ENCODE data around the gene ZNF431. TPM values are rescaled to one million over a fixed set of nuclear protein-coding genes. Genes with fewer than 3 reads are reported as not detected.

The ZNF431 gene
- total and polyA plus RNA-seq, 9 of the 15 experiments (the other 6 are each of a cell fraction or from before 2014, with no cell fraction given) = 3.3 to 24.8 (median 13.5) TPM

- TF ChIP-seq USF1 (CRISPR knock-in tag; IDR thresholded peaks at IDR 0.05) = no peak
- TF ChIP-seq ASH1L (IDR thresholded peaks at IDR 0.05; ENCODE audit: borderline replicate concordance, low read depth, partially characterized antibody) = no peak
- no peak for TF ChIP-seq GTF2F1 (IDR thresholded peaks at IDR 0.05; ENCODE audit: low read depth, low read length)
- no peak for TF ChIP-seq TOE1 (IDR thresholded peaks at IDR 0.05; ENCODE audit: borderline replicate concordance)
- TF ChIP-seq TOE1 (CRISPR knock-in tag; IDR thresholded peaks at IDR 0.05; ENCODE audit: borderline replicate concordance, low read depth) = no peak
- peak; percentile 80 for TF ChIP-seq HDAC3 (IDR thresholded peaks at IDR 0.05; ENCODE audit: borderline replicate concordance, partially characterized antibody)
- no peak for TF ChIP-seq HMG20B (CRISPR knock-in tag; IDR thresholded peaks at IDR 0.05)
- TF ChIP-seq ZNF830 (CRISPR knock-in tag; IDR thresholded peaks at IDR 0.05) = no peak
- peak; percentile 82; the same call in 1 of the 2 replicates for TF ChIP-seq CHAMP1 (IDR thresholded peaks at IDR 0.05)
- no peak for TF ChIP-seq SIN3B (IDR thresholded peaks at IDR 0.05; ENCODE audit: low read depth)
- no peak for TF ChIP-seq SRSF9 (IDR thresholded peaks at IDR 0.05; ENCODE audit: borderline replicate concordance, low read depth, low read length)
- no peak for TF ChIP-seq BRD4 (IDR thresholded peaks at IDR 0.05)
- peak; percentile 71 for TF ChIP-seq RNF2 (IDR thresholded peaks at IDR 0.05)
- no peak for TF ChIP-seq MGA (IDR thresholded peaks at IDR 0.05)
Measured at GRCh38 chr19:21197590-21198295, 55.9 kb downstream of the ZNF431 start (continued).
